Loucy (cell line): ENCODE measurements around the gene PCDHB3.
"Not testable (repeated sequence)": the region's sequence is repeated elsewhere in the genome, so short reads cannot be mapped to it uniquely, and the experiment has no call there.

Experiments used
- H2AFZ ChIP-seq: fragments of 200-600 bp; sonication (generic); 2 replicates; pipeline ENCODE4 v1.6.0; 2016; ENCODE audit warnings: antibody characterized with exemption, mild to moderate bottlenecking, low read length, moderate library complexity
- H3F3A ChIP-seq: fragments of 200-600 bp; 2 replicates; pipeline ENCODE4 v1.6.0; 2016; ENCODE audit warnings: antibody characterized with exemption, low read depth, mild to moderate bottlenecking
- H3K27me3 ChIP-seq: fragments of 200-600 bp; sonication (generic); 2 replicates; pipeline ENCODE4 v1.6.1; 2014; ENCODE audit warnings: low read length, mild to moderate bottlenecking; ENCODE audit not compliant: insufficient read depth, poor library complexity, severe bottlenecking
- H3K36me3 ChIP-seq: fragments of 200-600 bp; sonication (generic); 2 replicates; pipeline ENCODE4 v1.6.1; 2016; ENCODE audit warnings: low read length; ENCODE audit not compliant: insufficient read depth
- H3K4me1 ChIP-seq: fragments of 200-600 bp; sonication (generic); 2 replicates; pipeline ENCODE4 v1.5.1; 2014; ENCODE audit warnings: low read length, mild to moderate bottlenecking; ENCODE audit not compliant: insufficient read depth, poor library complexity, severe bottlenecking
- H3K4me2 ChIP-seq: fragments of 200-600 bp; sonication (generic); 2 replicates; pipeline ENCODE4 v1.6.0; 2014; ENCODE audit warnings: antibody characterized with exemption, low read length, low read depth, mild to moderate bottlenecking; ENCODE audit not compliant: poor library complexity, severe bottlenecking
- H3K4me3 ChIP-seq: fragments of 200-600 bp; sonication (generic); 2 replicates; pipeline ENCODE4 v1.5.1; 2014; ENCODE audit warnings: low read length, mild to moderate bottlenecking, mixed read lengths; ENCODE audit not compliant: poor library complexity, severe bottlenecking
- H3K79me2 ChIP-seq: fragments of 200-600 bp; sonication (generic); 2 replicates; pipeline ENCODE4 v1.6.1; 2014; ENCODE audit warnings: low read length; ENCODE audit not compliant: insufficient read depth
- H3K9ac ChIP-seq: fragments of 200-600 bp; sonication (generic); 2 replicates; pipeline ENCODE4 v1.6.0; 2014; ENCODE audit warnings: mild to moderate bottlenecking, low read depth, low read length, moderate library complexity; ENCODE audit not compliant: poor library complexity, severe bottlenecking
- H3K9me2 ChIP-seq: fragments of 200-600 bp; sonication (generic); replicated peaks from 2 replicates; pipeline ENCODE4 v1.6.1; 2016; ENCODE audit warnings: low read depth, low read length, mixed read lengths
- H3K9me3 ChIP-seq: fragments of 200-600 bp; sonication (generic); 2 replicates; pipeline ENCODE4 v1.6.1; 2014; ENCODE audit warnings: mild to moderate bottlenecking, antibody characterized with exemption, low read length, low read depth; ENCODE audit not compliant: insufficient read depth
- H4K20me1 ChIP-seq: fragments of 200-600 bp; sonication (generic); 2 replicates; pipeline ENCODE4 v1.6.0; 2014; ENCODE audit warnings: antibody characterized with exemption, low read length, mild to moderate bottlenecking; ENCODE audit not compliant: insufficient read depth, poor library complexity, severe bottlenecking
- CTCF ChIP-seq: fragments of 200-600 bp; sonication (generic); conservative IDR thresholded peaks from 2 replicates; pipeline ENCODE4 v1.5.1; 2014; ENCODE audit warnings: mild to moderate bottlenecking, antibody characterized with exemption, low read length
- EZH2phosphoT487 ChIP-seq: fragments of 200-600 bp; IDR thresholded peaks from 2 replicates; pipeline ENCODE4 v1.6.1; 2018; ENCODE audit warnings: antibody characterized with exemption, mild to moderate bottlenecking, moderate library complexity, borderline replicate concordance

Gene PCDHB3

GRCh38 chr5:141094481-141095262, 5.6 kb upstream of the PCDHB3 start, which contains the start of gene PCDHB2:
TSS of gene PCDHB2 (plus strand) at chr5:141094615. CDS start at chr5:141094791, 176 bp downstream.
- Histone ChIP-seq H4K20me1 (no peaks in the 10 kb centered on the region), H3K36me3 (no peaks in the 10 kb centered on the region), H3K9me2 (no peaks in the 10 kb centered on the region), H3K4me2 (no peak within 1 kb of the TSS), H3K9ac (no peak within 1 kb of the TSS), H3K27me3 (no peaks in the 10 kb centered on the region), H2AFZ (no peak within 1 kb of the TSS), H3F3A (no peaks in the 10 kb centered on the region), H3K9me3 (no peaks in the 10 kb centered on the region), H3K79me2 (no peaks in the 10 kb centered on the region), H3K4me1 (no peaks in the 10 kb centered on the region), H3K4me3 (no peak within 1 kb of the TSS)
- no peak for TF ChIP-seq CTCF
- no peak for TF ChIP-seq EZH2phosphoT487

GRCh38 chr5:141095263-141095641, 5.0 kb upstream of the PCDHB3 start:
- no peaks in the 10 kb centered on the region for H3K79me2 ChIP-seq
- no peak overlapping the region for H3K4me3 ChIP-seq
- no peaks in the 10 kb centered on the region for H3K36me3 ChIP-seq
- H3K4me1 ChIP-seq, result no peaks in the 10 kb centered on the region
- TF ChIP-seq EZH2phosphoT487 (no peak), CTCF (no peak)
- H4K20me1 ChIP-seq, result no peaks in the 10 kb centered on the region
- no peak overlapping the region for H2AFZ ChIP-seq
- no peaks in the 10 kb centered on the region; the same call in 1 of the 2 replicates for H3K9me3 ChIP-seq
- H3K9ac ChIP-seq, result no peak overlapping the region
- H3F3A ChIP-seq, result no peaks in the 10 kb centered on the region
- H3K27me3 ChIP-seq, result no peaks in the 10 kb centered on the region
- H3K9me2 ChIP-seq, result no peaks in the 10 kb centered on the region
- no peak overlapping the region for H3K4me2 ChIP-seq

- H3K36me3 ChIP-seq, H3K27me3 ChIP-seq, H3F3A ChIP-seq, H3K9me2 ChIP-seq, H2AFZ ChIP-seq, H3K4me1 ChIP-seq, H3K4me3 ChIP-seq, H4K20me1 ChIP-seq, H3K79me2 ChIP-seq, H3K4me2 ChIP-seq, H3K9ac ChIP-seq, H3K9me3 ChIP-seq: not testable (repeated sequence)
These were observed 4.1 kb upstream of the PCDHB3 start for GRCh38 chr5:141096181-141096580.

GRCh38 chr5:141096586-141096985, 3.7 kb upstream of the PCDHB3 start:
- H3K9me2 ChIP-seq, H4K20me1 ChIP-seq, H3K4me3 ChIP-seq, H3K4me2 ChIP-seq, H3K4me1 ChIP-seq, H3K9me3 ChIP-seq, H3K79me2 ChIP-seq, H3K9ac ChIP-seq, H3F3A ChIP-seq, H2AFZ ChIP-seq, H3K27me3 ChIP-seq, H3K36me3 ChIP-seq: not testable (repeated sequence)
